Stimulated activated CD4-positive, alpha-beta T cell treated with anti-CD3 and anti-CD28 coated beads, TNF-alpha, amount 100 ng/mL, for 48 hours (primary cell): ENCODE results near the gene KRTAP5-2.

Experiments used
- DNase-seq, 3 donors: peaks; one replicate each; pipeline ENCODE4 v3.0.0-alpha.2; 2020; ENCODE audit warnings: low read depth in 3 of 3

KRTAP5-2 gene

DNA sequence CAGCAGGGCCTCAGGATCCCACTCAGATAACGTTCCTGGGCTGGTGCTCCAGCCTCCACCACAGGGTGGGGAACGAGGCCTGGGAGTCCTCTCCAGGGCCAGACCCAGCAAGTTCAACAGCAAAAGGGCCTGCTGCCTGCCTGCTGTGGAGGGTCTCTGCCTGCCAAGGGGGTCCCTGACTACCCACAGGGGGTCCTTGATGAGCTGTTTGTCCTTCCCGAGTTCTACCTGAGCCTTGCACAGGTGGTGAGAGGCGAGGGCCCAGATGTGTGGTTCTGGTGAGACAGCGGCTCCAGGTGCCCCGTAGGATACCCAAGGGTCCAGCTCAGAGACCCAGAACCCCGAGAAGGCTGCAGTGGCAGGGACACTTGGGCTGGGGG is 30.4 kb downstream of the KRTAP5-2 start:
- DNase-seq: no peak

DNA sequence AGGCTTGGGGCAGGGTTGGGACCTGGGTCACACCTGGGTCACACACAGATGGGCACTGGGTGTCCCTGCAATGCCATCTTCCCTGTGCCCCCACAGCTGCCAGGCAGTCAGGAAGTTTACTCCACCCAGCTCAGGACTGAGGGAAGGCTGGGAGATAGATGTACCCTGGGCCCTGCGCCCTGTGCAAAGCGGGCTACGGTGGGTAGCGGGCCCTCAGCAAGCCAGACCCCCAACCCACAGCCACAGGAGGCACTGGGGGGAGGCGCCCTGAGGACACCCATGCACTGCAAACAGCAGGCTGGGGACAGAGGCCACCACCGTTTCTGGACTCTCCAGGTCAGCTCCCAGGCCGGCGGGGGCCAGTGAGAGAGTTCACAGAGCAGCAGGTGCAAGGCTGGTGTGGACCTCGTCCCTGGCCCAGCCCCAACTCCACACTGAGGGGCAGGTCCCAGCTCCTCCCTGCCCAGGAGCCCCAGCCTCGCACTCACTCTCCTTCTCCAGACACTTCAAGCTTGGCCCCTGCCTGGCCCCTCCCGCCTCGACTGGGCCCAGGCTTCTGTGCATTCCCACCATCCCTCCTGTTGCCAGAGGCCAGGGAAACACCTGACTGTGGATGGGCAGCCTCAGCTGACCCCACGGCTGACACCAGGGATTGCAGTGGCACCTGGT is 30.9 kb downstream of the KRTAP5-2 start:
- DNase-seq: no peak

DNA sequence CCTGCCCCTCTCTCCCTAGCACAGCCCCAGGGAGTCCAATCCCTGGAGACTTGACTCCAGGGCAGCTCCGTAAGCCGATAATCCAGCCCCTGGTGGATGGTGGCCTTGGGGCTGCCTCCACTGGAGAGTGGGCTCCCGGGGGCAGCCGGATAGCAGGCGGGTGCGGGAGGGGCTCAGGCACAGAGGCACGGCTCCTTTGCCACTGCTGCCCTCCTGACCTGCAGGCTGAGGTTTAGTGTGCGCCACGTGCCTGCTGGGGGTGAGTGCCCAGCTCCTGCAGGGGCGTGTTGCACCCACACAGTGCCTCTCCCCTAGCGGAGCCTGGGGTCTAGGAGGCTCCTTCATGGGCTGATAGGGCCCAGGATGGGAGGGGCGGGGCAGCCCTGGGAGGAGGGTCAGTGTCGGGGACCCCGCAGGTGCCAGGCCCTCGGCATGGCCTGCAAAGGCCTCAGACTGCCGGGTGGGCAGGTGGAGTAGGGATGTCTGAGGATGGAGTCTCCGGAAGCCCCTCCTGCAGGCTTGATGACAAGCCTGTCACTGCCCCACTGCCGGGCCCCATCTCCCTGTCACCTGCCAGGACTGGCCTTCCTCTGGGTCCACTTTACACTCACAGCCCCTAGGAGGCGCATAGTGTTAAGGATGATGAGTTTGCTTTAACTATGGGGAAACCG is 31.6 kb downstream of the KRTAP5-2 start:
- no peak for DNase-seq

DNA sequence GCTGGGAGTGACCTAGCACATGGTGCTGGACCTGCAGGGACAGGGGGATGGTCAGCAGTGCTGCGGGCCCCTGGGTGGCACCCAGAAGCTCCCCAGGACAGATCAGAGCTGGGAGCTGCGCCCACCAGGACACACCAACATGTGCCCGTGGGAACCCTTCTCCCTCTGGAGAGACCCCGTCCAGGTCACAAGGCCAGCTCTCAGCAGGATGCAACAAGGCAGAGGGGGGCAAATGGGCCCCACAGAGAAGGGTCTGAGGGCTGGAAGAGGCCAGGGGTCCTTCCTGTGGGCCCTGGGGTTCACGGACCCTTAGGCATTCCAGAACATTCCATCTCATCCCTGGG is 32.2 kb downstream of the KRTAP5-2 start:
- DNase-seq: no peak

DNA sequence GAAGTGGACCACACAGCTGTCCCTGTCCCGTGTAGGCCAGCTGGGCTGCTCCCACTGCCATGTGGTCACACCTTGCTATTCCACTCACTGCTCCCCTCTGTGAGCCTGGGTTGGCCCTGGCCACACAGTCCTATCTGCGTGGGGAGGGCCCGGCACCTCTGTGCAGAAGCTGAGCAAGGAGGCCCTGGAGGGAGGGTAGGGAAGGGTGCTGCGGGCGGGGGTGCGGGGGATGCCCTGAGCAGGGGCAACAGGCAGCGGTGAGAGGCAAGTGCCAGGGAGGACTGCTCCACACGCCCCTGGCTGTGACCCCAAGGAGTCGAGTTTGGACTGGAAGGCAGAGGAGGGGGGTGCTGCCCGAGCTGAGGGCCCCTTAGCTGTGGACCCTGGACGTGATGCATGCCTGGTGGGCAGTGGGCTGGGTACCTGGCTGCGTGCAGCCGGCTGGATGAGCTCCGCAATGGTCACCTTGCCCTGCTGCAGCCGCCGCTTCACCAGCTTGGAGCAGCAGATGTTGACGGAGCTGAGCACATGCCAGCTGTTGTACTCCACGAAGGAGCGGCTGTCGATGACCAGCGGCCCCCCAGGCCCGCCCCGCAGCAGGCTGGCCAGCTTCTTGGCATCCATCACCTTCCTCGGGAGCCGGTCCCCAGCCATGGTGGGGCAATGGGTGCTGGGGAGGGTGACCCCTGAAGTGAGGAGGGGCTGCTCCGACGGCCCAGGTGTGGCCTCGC is 32.8 kb downstream of the KRTAP5-2 start:
- no peak for DNase-seq

DNA sequence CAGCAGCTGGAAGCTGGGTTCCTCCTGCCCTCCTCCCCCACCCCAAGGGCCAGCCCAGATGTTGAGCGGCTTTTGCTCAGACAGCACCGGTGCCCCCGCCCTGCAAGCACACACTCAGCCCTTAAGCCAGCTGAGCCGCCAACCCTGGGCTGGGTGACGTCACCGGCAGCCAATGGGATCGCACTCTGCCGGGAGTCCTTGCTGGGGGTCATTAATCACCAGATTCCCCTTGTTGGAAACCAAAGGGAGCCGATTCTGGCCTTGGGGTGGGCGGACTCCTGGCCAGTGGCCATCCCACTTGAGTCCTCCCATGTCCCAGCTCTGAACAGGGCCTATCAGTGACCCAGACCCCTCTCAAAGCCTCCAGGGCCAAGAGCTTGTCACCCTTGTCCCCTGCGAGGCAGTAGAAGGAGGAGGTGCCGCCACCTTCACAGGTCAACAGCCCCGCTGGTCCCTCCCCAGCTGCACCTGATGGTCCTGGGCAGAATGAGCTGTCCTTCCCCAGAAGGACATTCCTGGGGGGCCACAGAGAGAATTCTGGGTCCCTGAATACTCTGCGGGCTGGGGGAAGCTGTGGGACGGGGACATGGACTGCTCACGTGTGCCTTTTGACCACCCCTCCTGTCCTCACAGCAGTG is 33.4 kb downstream of the KRTAP5-2 start:
- no peak for DNase-seq

DNA sequence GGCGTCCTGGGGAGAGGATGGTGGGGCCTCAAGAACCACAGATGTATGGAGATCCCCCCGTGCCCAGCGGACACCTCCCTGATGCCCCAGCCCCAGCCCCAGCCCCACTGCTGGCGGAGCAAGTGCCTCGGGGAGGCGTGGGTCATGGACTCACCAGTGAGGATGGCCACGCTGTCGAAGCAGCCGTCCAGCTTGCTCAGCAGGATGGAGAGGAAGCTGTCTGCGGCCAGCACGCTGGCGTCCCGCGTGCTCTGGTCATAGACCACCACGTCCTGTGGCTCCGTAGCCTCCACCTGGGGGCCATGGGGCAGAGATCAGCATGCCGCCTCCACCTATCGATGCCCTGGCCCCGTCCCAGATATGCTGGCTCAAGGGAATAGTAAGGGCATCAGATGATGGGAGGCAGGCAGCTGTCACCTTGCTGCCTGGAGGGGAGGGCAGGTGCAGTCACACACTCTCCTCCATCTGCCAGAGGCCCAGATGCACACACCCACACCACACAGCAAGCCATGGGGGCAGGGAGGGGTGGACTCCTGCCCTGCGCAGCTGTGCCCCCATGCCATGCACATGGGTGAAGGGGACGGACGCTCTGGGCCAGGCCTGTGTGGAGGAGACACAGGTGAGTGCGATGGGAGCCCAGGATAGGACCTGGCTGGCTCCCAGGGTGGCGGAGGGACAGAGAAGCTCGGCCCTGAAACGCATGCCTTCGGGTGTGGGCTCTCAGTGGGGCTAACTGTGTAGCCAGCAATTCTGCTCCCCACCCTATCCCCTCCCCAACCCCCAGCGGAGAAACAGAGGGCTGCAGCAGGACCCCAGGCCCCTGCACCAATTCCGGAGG is 34.2 kb downstream of the KRTAP5-2 start:
- DNase-seq: no peak

DNA sequence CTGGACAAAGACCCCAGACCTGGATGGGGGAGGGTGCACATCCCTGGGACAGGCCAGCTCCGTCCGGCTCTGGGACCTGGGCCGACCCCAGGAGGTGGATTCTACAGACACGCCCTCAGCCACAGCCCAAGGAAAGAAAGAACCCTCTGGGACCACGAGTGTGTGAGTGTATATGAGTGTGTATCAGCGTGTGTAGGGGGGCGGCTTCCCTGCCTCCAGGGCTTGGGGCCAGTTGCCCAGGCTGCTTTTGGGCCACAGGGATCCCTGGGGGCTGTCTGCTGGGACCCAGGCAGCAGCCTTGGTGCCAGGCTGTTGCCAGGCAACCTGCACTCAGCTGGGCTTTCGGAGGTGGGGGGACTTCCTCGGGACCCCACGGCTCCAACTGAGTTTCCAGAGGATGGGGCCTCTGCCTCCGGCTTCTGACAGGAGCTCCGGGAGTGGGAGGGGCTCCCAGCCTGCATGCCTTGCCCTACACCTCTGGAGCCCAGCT is 34.9 kb downstream of the KRTAP5-2 start:
- no peak for DNase-seq

DNA sequence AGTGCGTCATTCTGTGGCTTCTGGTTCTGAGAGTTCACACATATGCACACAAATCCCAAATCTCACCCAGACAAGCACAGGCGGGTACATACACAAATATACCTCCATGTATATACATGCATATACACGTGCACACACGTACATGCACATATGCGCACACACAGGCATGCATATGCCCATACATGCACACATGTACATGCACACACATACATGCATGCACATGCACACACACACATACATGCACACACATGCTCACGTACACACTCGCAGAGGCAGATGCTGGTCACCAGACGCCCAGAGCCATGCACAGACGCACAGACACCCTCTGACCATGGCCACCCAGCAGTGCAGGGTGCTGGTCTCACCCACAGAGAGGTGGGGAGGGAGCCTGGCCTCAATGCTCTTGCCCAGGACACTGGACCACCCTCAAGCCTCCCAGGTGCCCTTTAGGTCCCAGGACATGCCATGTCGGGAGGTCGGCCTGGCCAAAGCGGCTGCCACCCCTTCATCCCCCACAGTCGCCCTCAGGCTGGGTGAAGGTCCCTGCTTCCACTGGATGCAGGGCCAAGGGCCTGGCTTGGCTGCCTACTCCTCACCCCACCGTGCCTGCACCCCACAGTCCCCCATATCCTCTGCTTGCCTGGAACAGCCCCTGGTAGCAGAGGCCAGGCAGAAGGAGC is 35.5 kb downstream of the KRTAP5-2 start:
- no peak for DNase-seq

DNA sequence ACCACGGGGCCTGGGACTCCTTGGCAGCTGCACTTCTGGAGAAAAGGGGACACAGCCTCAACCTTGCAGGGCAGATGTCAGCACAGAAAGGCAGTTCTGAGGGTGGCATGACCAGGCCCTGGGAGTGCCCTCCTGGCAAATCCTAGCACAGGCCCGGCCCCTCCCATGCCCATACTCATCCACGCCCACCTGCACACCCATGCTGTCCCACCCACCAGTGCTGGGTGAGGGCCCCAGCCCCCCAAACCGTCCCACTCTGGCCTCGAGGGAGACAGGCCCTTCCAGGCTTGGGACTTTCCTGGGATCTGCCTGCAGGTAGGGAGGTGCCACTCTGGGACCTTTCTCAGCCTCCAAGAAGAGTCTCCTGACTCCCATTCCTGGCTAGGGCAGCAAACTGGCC is 36.1 kb downstream of the KRTAP5-2 start:
- DNase-seq: no peak

DNA sequence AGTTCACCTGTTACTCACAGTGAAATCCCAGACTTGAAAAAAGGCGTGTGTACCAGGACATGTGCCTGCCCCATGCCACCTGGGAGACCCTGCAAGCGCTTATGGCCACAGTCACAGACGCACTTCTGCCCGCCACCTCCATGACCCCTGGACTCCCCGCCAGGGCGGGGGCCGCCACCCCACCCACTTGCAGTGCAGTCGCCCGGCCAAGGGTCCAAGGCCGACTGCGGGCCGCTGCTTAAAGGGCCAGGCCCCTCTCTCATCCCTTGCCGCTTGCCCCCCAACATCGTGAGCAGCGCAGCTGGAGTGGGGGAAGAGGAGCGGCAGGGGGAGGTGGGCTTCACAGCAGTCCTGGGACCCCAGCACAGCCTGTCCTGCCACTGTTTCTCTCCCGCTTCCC is 36.8 kb downstream of the KRTAP5-2 start:
- no peak for DNase-seq

DNA sequence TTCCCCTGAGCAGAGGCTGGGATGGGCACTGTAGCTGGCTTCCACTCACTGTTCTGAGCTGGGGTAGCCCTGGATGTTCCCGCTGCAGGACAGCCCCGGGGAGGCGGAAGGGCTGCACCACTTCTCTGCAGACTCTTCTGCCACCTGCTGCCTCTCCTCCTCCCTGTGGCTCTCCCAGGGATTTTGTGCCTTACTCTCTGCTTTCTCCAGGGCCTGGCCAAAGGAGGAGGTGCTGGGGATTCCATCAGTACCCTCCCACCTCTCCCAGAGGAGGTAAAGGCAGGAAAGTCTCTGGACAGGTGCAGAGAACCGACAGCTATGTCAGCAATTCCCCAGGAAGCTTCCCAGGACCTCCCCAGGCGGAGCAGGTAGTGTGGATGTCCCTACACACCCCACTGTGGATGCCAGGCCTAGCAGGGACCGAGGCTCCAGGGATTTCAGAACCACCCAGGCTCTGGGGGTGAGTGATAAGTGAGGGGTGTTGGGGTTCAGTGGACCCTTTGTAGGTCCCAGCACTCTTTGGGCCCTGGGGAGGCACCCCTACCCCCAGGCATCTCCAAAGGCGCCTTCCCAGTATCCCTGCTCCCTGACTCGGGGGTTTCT is 37.3 kb downstream of the KRTAP5-2 start:
- DNase-seq: no peak

DNA sequence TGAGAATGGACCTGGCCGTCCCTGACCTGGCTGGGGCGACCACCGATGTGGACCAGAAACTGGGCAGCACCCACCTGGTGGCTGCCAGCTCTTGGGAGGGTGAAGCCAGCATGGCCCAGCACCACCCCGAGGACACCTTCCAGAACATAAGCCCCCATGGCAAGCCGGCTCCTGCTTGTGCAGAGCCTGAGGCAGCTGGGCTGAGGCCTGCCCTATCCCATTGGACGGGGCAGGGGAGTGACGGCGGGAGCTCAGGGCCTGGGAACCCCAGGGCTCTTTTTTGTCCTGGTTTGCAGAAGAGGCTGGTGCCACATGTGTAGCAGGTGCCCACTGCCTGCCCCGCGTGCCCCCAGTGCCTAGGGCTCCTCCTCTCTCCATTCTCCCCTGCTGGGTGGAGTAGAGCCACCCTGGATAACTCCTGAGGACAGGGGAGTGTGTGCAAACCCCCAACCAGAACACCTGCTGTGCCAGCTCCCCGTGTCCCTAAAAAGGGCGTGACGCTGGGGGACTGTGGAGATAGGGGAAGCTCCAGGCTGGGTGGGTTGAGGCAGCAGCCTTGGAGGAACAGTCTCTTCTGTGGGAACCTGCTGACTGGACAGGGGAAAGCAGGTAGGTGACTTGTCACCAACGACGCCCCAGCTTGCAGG is 38.0 kb downstream of the KRTAP5-2 start:
- DNase-seq: no peak

DNA sequence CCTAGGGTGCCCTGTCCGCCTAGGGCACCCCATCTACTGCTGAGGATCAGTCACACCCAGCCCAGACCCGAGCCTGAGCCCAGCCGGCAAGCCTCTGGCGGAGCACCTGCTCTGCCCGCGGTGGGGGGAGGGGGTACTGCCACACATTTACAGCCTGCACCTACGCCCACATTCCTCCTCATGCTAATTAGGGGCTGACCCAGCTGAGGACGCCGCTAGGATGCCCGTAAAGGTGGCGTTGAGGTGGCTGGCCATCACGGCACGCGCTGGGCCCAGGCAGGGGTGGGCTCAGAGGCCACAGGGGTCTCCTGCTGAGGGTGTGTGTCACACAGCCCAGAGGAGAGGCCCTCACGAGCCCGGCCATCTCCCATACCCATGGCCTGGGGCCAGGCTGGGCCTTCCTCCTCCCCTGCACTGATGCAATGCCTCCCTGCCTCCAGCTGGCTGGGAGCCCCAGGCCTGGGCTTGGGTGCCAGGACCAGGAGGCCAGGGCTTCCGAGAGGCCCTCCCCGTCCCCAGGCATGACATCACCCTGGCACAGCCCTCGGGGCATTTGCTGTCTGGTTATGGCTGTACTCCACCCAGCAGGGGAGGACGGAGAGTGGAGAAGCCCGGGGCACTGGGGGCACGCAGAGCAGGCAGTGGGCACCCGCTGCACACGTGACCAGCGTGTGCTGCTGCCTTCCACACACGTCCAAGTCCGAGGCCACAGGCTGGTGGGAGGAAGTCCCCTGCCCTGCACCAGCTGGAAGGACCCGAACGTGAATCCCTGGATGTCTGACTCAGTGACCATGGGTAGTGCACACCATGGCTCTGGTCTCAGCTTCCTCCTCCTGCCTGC is 38.8 kb downstream of the KRTAP5-2 start:
- DNase-seq: no peak

DNA sequence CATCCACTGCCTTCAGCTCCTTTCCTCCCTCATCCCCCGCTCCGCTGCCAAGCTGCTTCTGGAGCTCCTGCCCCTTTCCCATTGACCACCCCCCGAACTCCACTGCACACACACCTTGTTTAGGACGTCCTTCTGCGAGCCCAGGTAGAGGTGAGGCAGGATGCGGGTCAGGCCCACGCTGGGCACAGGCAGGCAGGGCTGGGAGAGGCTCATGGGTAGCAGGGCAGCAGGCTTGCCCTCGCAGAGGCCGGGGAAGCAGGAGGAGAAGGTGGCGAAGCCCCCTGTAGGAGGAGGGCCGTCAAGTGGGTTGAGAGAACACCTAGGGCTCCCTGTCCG is 39.4 kb downstream of the KRTAP5-2 start:
- DNase-seq: no peak

DNA sequence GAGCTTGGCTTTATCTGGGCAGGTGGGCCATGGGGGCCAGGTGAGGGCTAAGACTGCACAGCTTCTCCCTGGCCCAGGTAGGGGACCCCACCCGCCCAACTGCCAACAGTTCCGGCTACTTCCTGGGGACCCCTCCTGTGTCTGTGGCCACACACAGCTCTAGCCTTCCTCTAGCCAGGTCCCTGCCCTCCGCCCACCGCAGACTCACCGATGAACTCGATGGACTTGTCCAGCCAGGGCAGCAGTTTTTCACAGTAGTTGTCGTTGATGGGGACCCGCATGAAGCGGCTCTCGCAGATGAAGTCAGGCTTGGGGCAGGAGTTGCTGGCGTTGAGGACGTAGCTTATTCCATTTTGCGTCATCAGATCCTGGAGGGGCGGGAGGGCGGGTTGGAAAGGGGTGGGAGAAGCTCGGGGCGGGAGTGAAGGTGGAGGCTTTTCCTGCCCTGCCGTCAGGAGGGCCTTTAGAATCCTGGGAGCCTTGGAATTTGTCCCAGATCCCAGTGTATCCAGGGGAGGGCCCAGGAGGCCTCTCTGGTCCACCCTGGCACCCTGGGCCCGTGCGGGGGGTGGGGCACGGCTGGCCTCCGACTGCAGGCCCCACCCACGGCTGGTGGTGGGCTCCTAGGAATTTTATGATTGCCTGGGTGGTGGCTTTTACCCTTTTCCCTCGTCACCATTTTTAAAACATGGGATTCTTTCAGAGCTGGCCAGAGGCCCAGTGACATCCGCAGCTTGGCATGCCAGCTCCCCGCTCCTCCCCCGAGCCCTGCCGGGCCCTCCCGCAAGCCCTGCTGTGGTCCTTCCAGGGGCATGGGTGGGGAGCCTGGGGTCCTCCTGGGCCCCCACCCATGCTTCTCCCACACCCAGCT is 40.0 kb downstream of the KRTAP5-2 start:
- DNase-seq: no peak

DNA sequence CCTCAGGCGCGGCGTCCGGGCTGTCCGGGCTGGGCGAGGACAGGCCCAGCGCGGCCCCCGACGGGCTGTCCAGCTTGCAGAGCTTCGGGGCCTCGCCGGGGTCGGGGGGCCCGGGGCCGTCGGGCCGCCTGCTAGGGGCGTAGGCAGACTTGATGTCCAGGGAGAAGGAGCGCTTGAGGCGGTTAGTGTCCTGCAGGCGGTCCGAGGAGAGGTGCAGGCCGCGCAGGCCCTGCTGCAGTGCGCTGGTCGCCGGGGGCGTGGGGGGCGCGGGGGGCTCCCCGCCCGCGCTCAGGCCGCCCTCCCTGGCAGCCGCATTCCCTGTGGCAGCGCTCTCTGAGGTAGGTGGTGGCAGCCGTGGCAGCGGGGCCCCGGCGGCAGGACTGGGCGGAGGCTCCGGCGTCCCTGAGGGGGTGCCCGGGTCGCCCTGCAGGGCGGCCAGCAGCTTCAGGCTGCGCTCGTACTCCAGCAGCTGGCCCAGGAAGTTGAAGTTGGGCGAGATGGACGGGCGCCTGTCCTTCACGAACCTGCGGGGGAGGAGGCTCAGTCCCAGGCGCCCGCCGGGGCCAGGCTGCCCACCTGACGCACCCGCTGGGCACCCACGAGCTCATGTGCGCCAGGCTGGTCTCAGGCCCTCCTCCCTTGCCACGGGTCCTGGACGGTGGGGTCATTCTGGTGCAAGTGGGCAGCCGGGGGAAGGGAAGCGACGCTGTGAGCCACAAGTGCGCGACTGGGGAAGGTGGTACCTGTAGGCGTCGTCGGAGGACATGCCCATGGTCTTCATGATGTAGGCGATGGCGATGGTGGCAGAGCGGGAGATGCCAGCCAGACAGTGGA is 40.8 kb downstream of the KRTAP5-2 start:
- no peak for DNase-seq
